Neural cell (in vitro differentiated cells): ENCODE results near the gene TNFAIP8.

Experiments
- CTCF ChIP-seq: fragments of 450-650 bp; IDR thresholded peaks from 2 replicates; pipeline ENCODE4 v1.5.1; 2014; ENCODE audit warnings: antibody characterized with exemption, mild to moderate bottlenecking, moderate library complexity; ENCODE audit not compliant: poor library complexity, severe bottlenecking
- EP300 ChIP-seq: fragments of 450-650 bp; conservative IDR thresholded peaks from 2 replicates; pipeline ENCODE4 v1.6.1; 2014; ENCODE audit warnings: antibody characterized with exemption, mild to moderate bottlenecking, moderate library complexity; ENCODE audit not compliant: poor library complexity, severe bottlenecking
- EZH2 ChIP-seq: fragments of 200-600, 300-800 bp; shearing (Covaris generic), sonication (generic); IDR thresholded peaks from 2 replicates; pipeline ENCODE4 v1.6.1; 2014; ENCODE audit warnings: antibody characterized with exemption, low read length, borderline replicate concordance, mild to moderate bottlenecking; ENCODE audit not compliant: insufficient read depth, poor library complexity, severe bottlenecking
- POLR2AphosphoS5 ChIP-seq: IDR thresholded peaks from 2 replicates; pipeline ENCODE4 v1.6.1; 2012

DNA sequence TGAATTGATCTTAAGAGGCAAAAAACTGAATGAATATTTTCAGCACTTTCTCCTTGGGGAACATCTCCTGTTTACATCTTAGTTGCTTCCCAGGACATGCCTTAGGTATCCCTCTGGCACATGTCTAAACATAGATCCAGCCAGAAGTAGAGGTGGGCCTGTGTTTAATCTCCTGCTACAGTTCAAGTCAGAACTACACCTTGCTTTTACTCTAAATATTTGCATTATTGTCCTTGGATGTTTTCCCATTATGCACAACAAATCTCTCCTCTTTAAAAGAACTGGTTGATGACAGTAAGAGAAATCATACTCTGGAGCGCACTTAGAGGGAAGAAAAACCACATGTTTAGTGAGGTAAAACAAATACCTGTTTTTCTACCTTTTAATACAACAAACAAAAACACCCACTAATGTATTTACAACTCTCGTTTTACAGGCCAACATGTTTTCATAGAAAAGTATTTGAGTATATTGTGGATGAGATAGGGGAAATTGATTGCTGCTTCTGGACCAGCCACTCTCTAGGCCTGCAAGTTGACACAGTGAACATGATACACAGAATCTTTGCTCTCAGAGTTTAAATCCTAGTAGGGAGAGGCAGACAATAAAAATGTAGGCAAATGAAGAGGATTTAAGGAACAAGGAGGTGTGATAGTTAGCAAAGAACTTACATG, 32.3 kb downstream of the TNFAIP8 start:
- TF ChIP-seq CTCF (no peak), EP300 (no peak), EZH2 (no peak), POLR2AphosphoS5 (no peak)
